Upper lobe of left lung (tissue), 6 donors: ENCODE measurements around the gene RYR3. TPM values are rescaled to one million over a fixed set of nuclear protein-coding genes. Genes with fewer than 3 reads are reported as not detected.

ENCODE experiments used
- ATAC-seq, 2 donors: fragments of 200-7000 bp; cut with Tn5 transposase; one replicate each; pipeline ENCODE4 v1.9.1; 2022; ENCODE audit warnings: mild to moderate bottlenecking in 2 of 2, moderate library complexity in 2 of 2; ENCODE audit not compliant: low FRiP score in 2 of 2
- DNase-seq, 2 donors: peaks; one replicate each; pipeline ENCODE4 v3.0.0-alpha.2; 2019 to 2020
- H3K27ac ChIP-seq, 4 donors: fragments of 200-600 bp; sonication (generic); one replicate each; pipeline ENCODE4 v1.5.1; 2016 to 2019
- H3K27me3 ChIP-seq, 4 donors: fragments of 200-600 bp; sonication (generic); one replicate each; pipeline ENCODE4 v1.5.1; 2017 to 2019
- H3K36me3 ChIP-seq, 4 donors: fragments of 200-600 bp; sonication (generic); one replicate each; pipeline ENCODE4 v1.5.1; 2016 to 2019
- H3K4me1 ChIP-seq, 4 donors: fragments of 200-600 bp; sonication (generic); one replicate each; pipeline ENCODE4 v1.5.1; 2018 to 2019
- H3K4me3 ChIP-seq, 4 donors: fragments of 200-600 bp; sonication (generic); one replicate each; pipeline ENCODE4 v1.5.1; 2017 to 2019; ENCODE audit warnings: mild to moderate bottlenecking in 2 of 4, moderate library complexity in 1 of 4
- H3K9me3 ChIP-seq, 4 donors: fragments of 200-600 bp; sonication (generic); one replicate each; pipeline ENCODE4 v1.5.1; 2018 to 2019
- CTCF ChIP-seq, 6 experiments: fragments of 450-650 bp in 4 of 6; fragments of 200-600 bp in 2 of 6; sonication (generic) in 2 of 6; IDR thresholded peaks; one replicate each; pipeline ENCODE4 v1.5.1; 2016 to 2019; ENCODE audit warnings: antibody characterized with exemption in 6 of 6
- EP300 ChIP-seq, 4 donors: sonication (generic); formaldehyde crosslinking; IDR thresholded peaks; one replicate each; pipeline ENCODE4 v1.5.1; 2017; ENCODE audit warnings: antibody characterized with exemption in 4 of 4, control low read depth in 2 of 4
- POLR2A ChIP-seq, 4 donors: fragments of 450-650 bp; IDR thresholded peaks; one replicate each; pipeline ENCODE4 v1.5.1; 2016 to 2017; ENCODE audit warnings: antibody characterized with exemption in 4 of 4, mild to moderate bottlenecking in 2 of 4
- POLR2AphosphoS5 ChIP-seq, 2 donors: sonication (generic); formaldehyde crosslinking; IDR thresholded peaks; one replicate each; pipeline ENCODE4 v1.5.1; 2017; ENCODE audit warnings: antibody characterized with exemption in 2 of 2
- WGBS, 2 donors: methylation state at CpG; one replicate each; pipeline ENCODE4 v1.1.5; 2017 to 2018; 5-methylcytosine and 5-hydroxymethylcytosine counted together
- total RNA-seq, 6 donors: library from RNA; depleted of rRNA in 4 of 6; stranded (reverse); fragments of >200 nt in 4 of 6; gene quantifications; one replicate each; pipeline versions ENCODE4 v1.1.0 to v1.2.1, GENCODE V29; 2016 to 2021
- donor health status: DM: no; HTN: no; CAD: no; lungs with moderate emphysema.
- donor health status: DM: no; HTN: yes; CAD: no; lungs with severe emphysema.

Gene RYR3
- total RNA-seq, 6 donors from 2014 or later: under 0.01 to 0.34 (median 0.15) TPM

- Histone ChIP-seq H3K4me1 (no peaks in the 10 kb centered on the region), H3K36me3 (no peaks in the 10 kb centered on the region), H3K27me3 (no peaks in the 10 kb centered on the region), H3K27ac (no peak overlapping the region), H3K4me3 (no peak overlapping the region), H3K9me3 (no peaks in the 10 kb centered on the region)
- no peak for DNase-seq
- 86 to 88% methylated on average over 6 of the region's 6 CpGs for WGBS, 2 donors
- ATAC-seq: no peak
- TF ChIP-seq CTCF (IDR thresholded peaks at IDR 0.05) (no peak), EP300 (IDR thresholded peaks at IDR 0.05) (no peak), POLR2AphosphoS5 (IDR thresholded peaks at IDR 0.05) (no peak), POLR2A (IDR thresholded peaks at IDR 0.05) (no peak)
Observed at GRCh38 chr15:33279613-33280205, 31.1 kb upstream of the RYR3 start.

GRCh38 chr15:33282226-33283020 is 28.3 kb upstream of the RYR3 start:
- no peak overlapping the region for H3K27ac ChIP-seq
- no peak for TF ChIP-seq EP300 (IDR thresholded peaks at IDR 0.05)
- TF ChIP-seq POLR2A (IDR thresholded peaks at IDR 0.05): no peak
- no peak for TF ChIP-seq POLR2AphosphoS5 (IDR thresholded peaks at IDR 0.05)
- H3K27me3 ChIP-seq: no peaks in the 10 kb centered on the region
- DNase-seq: no peak
- no peaks in the 10 kb centered on the region for H3K9me3 ChIP-seq
- H3K4me3 ChIP-seq: no peak overlapping the region
- no peak for ATAC-seq
- H3K36me3 ChIP-seq: no peaks in the 10 kb centered on the region
- 71 to 76% methylated on average over 6 of the region's 6 CpGs for WGBS, 2 donors
- H3K4me1 ChIP-seq: no peaks in the 10 kb centered on the region

- Histone ChIP-seq H3K36me3 (no peaks in the 10 kb centered on the region), H3K27me3 (no peaks in the 10 kb centered on the region), H3K9me3 (no peaks in the 10 kb centered on the region), H3K4me1 (no peaks in the 10 kb centered on the region), H3K4me3 (no peak overlapping the region), H3K27ac (no peak overlapping the region)
- WGBS, 2 donors: 82 to 95% methylated on average over 2 of the region's 2 CpGs
- ATAC-seq: no peak
- TF ChIP-seq POLR2A (IDR thresholded peaks at IDR 0.05): no peak
- no peak for TF ChIP-seq POLR2AphosphoS5 (IDR thresholded peaks at IDR 0.05)
- no peak for TF ChIP-seq CTCF (IDR thresholded peaks at IDR 0.05)
- no peak for TF ChIP-seq EP300 (IDR thresholded peaks at IDR 0.05)
- no peak for DNase-seq
Observed at GRCh38 chr15:33283576-33283975, 27.2 kb upstream of the RYR3 start.

GRCh38 chr15:33284336-33284735 is 26.4 kb upstream of the RYR3 start:
- Histone ChIP-seq H3K9me3 (no peaks in the 10 kb centered on the region), H3K27me3 (no peaks in the 10 kb centered on the region), H3K27ac (no peak overlapping the region), H3K4me3 (no peak overlapping the region), H3K36me3 (no peaks in the 10 kb centered on the region), H3K4me1 (no peaks in the 10 kb centered on the region)
- ATAC-seq: peak in 1 of 2 donors; percentile 67
- no peak for TF ChIP-seq CTCF (IDR thresholded peaks at IDR 0.05)
- TF ChIP-seq EP300 (IDR thresholded peaks at IDR 0.05): no peak
- no peak for TF ChIP-seq POLR2AphosphoS5 (IDR thresholded peaks at IDR 0.05)
- no peak for TF ChIP-seq POLR2A (IDR thresholded peaks at IDR 0.05)
- no peak for DNase-seq
- WGBS, 2 donors: 50 to 67% methylated on average over 1 of the region's 1 CpG

- peak in 1 of 2 donors; percentile 72 for ATAC-seq
- H3K4me1 ChIP-seq: peaks cover 0 to 5% (median 0%) of the 10 kb centered on the region in 4 donors
- TF ChIP-seq CTCF (IDR thresholded peaks at IDR 0.05) (peak in 5 of 6 experiments; percentile 30 to 61 (median 53)), POLR2A (IDR thresholded peaks at IDR 0.05) (no peak)
- WGBS, 2 donors: 24 to 30% methylated on average over 7 of the region's 7 CpGs
- no peak overlapping the region for H3K27ac ChIP-seq
- peak in 1 of 2 donors; percentile 41 for DNase-seq
- H3K4me3 ChIP-seq: no peak overlapping the region
- H3K27me3 ChIP-seq: no peaks in the 10 kb centered on the region
- H3K9me3 ChIP-seq: no peaks in the 10 kb centered on the region
- no peaks in the 10 kb centered on the region for H3K36me3 ChIP-seq
Observed at GRCh38 chr15:33292717-33293307, 18.0 kb upstream of the RYR3 start.
